Dedifferentiated amniotic fluid mesenchymal stem cell (primary cell): Measurements from ENCODE around the gene FUBP3.
"Not testable (repeated sequence)": the region's sequence is repeated elsewhere in the genome, so short reads cannot be mapped to it uniquely, and the experiment has no call there.

Experiments
- DNase-seq: peaks from one replicate; pipeline ENCODE4 v3.0.0-alpha.2; 2016; ENCODE audit errors: extremely low spot score

The FUBP3 gene

GRCh38 chr9:130556396-130557076 lies 22.8 kb upstream of the FUBP3 start:
- DNase-seq: no peak

DNA sequence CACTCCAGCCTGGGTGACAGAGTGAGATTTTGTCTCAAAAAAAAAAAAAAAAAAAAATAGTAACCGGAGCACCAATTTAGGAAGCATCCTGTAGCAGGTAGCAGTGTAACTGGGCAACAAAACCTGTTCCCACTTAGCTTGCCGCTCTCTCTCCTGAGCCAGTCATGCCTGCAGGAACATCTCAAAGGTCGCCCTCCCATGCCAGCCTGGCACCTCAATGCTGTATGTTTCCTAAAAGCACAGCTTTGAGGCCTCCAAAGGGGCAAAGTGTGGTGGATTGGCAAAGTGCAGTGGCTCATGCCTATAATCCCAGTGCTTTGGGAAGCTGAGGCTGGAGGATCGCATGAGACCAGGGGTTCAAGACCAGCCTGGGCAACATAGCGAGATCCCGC lies 22.3 kb upstream of the FUBP3 start:
- no peak for DNase-seq

- DNase-seq: no peak
Measured at GRCh38 chr9:130561056-130561455, 18.3 kb upstream of the FUBP3 start.

GRCh38 chr9:130562525-130562924 lies 16.9 kb upstream of the FUBP3 start:
- DNase-seq: not testable (repeated sequence)

DNA sequence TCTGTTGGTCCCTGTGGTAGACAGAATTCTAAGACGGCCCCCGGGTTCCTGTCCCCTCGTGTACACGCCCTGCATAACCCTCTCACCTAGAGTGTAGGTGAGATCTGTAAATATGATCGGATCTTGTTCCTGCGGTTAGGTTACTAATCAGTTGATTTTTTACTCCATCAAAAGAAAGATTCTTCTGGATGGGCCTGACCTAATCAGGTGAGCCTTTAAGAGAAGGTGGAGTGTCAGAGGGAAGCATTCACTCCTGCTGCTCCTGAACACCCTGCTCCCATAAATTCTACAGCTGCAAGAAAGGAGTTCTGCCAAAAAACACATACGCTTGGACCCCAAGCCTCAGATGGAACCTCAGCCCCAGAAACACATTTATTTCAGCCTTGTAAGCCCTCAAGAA lies 15.6 kb upstream of the FUBP3 start:
- no peak for DNase-seq

- no peak for DNase-seq
Measured at GRCh38 chr9:130565792-130566191, 13.6 kb upstream of the FUBP3 start.

DNA sequence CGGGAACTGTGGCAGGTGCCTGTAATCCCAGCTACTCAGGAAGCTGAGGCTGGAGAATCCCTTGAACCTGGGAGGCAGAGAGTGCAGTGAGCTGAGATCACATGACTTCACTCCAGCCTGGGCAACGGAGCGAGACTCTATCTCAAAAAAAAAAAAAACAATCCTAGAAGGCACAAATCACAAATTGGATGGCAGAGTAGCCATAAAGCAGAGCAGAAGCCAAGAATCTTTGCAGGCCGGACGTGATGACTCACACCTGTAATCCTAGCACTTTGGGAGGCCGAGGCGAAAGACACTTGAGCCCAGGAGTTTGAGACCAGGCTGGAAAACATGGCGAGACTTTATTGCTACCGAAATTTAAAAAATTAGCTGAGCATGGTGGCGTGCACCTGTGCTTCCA lies 9.2 kb upstream of the FUBP3 start:
- DNase-seq: no peak

GRCh38 chr9:130575514-130575913 lies 3.9 kb upstream of the FUBP3 start:
- DNase-seq: no peak

- no peak for DNase-seq
Measured at GRCh38 chr9:130576176-130576575, 3.2 kb upstream of the FUBP3 start.

DNA sequence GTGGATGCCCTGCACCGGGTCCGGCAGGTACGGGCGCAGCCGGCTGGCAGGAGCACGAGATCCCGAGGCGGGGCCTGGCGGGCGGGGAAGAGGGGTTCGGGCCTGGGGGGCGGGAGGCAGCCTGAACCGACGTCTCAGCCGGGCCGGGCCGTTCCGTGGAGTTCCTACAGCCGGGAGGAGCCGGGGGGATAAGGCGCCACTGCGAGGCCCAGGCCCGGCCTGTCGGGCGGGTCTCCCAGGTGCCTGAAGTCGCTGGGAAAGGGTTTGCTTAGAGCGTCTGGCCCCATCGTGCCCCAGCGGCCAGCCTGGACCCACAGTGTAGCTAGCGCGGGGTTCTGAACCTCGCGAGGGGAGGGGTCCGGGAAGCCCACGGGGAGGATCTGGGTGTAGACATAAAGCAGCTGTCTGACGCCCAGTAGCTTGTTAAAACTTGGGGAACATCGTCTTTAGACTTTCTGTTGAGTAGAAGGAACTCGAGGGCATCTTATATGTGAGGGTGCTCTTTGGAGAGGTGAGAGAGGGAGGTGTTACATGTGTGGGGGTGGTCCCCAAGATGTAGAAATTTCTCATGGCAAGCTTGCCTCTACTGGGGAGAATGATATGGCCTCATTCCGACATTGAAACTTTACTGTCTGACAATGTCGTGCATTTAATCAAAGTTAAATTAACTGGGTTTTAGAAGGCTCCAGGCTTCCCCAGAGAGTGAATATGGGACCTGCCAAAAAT lies 524 bp downstream of the FUBP3 start:
- DNase-seq: no peak

- DNase-seq: no peak
Measured at GRCh38 chr9:130581766-130582165, 2.4 kb downstream of the FUBP3 start.

DNA sequence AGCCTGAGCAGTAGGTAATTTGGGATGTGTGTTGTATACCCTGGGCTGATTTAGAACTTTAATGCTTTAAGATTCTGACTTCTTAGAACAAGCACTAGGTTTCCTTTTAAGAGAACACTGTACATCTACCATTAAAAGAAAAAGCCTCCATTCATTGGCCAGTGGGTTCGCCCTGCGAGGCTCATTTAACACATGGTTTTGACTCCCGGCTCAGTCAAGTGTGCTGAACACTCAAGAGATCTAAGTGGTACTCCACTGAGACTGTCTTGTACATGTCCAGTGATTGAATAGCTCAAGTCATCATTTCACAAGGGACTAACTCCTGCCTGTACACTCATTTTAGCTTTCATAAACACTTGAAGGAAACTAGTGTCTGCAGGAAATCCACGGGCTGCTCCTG lies 3.9 kb downstream of the FUBP3 start:
- no peak for DNase-seq

GRCh38 chr9:130587921-130588320 lies 8.5 kb downstream of the FUBP3 start:
- no peak for DNase-seq

DNA sequence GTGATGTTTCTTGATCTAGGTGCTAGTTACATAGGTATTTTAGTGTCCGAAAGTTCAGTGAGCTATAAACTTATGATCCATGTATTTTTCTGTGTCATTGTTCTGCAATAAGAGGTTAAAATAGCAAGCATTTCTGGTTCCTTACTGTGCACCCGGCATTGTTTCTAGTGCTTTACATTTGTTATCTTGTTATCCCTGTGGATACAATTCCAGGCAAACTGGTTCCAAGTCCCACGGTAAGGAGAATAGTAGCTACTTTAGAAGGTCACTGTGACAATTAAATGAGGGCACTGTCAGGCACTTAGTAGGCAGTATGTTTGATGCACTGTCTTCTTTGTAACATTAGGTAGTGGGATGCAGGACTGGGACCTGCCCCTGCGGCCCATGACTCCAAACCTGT lies 9.0 kb downstream of the FUBP3 start:
- no peak for DNase-seq

GRCh38 chr9:130589754-130590153 lies 10.4 kb downstream of the FUBP3 start:
- no peak for DNase-seq

GRCh38 chr9:130590305-130590704 lies 10.9 kb downstream of the FUBP3 start:
- DNase-seq: no peak

DNA sequence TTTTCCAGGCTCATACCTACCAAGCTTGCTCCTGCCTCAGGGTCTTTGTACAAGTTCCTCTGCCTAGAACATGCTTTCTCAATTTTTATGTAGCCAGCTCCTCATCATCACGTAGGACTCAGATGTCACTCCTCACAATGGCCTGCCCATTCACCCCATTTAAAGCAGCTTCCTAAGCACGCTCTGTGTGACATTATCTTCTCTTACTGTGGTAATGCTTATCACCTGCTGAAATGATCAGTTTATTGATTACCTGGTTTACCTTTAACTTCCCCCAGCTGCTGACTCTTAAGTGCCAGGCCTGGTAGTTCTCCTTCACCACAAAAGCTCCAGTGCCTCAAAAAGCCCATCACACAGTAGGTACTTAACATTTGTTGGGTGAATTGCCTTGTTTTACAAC lies 13.6 kb downstream of the FUBP3 start:
- no peak for DNase-seq

DNA sequence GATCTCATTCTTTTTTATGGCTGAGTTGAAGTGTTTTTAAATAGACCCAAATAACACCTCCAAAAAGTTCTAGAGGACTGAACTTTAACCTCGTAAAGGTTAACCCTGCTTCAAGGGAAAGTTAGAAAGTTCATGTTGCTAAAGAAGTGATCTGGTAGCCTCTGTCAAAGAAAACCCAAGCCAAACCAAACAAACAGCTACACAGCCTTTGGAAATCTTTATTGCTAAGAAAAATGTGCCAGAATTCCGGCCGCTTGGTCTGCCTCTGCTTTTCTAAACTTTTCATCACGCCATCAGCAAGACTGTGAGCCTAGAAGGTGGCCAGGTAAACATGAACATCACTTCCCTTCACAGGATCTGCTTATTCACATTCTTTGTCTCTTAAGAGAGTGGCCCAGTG lies 17.9 kb downstream of the FUBP3 start:
- DNase-seq: no peak

DNA sequence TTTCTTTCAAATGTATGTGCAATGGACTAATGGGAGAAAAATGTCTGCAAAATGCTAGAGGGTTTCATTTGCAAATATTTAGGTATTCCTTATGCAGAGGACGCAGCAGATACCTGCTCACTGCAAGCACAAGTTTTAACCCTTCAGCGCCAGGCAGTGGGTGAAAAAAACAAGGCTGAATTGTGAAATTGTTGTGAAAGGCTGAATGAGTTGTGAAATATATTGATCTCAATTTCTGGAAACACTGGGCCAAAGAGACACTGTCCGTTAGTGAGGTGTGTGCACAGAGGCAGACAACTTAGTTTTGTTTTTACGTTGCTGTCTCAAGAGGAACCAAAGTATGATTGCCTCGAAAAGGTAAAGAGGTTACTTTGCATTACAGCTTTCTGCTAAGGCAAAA lies 18.8 kb downstream of the FUBP3 start:
- no peak for DNase-seq

DNA sequence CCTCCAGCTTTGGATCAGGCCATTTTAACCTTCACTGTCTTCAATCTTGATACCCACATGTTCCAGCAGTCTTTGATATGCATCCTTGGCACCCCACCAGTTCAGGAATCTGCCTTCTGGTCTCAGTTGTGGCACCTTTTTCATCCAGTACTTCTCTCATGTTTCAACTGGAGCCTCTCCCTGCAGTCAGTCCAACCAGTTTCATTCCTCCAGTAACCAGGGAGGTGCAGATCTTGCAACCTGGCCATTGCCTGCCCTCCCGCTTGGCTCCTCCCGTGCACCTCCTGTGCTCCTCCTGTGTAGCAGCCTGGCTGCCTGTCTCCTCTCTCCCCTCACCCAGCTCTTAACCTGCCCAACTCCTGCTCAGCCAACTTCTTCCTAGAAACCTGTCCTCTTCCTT lies 20.2 kb downstream of the FUBP3 start:
- DNase-seq: no peak

DNA sequence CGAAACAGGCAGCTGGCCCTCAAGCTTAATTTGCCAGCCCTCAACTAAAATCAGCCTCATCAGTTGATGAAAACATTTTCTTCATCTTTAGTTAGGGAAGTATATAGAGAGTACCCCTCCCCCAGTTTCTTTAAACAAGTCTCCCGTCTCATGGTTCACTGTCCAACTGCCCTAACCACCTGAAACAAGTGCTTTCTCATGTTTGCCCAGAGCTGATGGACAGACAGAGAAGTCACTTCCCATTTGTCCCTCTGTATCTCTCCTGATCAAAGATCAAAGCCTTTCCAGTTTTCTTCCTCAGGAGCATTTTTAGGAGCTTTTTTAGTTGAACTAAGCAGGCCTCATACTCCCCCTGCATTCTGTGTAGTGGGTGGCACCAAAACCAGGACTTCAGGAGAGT lies 21.7 kb downstream of the FUBP3 start:
- no peak for DNase-seq

- DNase-seq: no peak
Measured at GRCh38 chr9:130604295-130604694, 24.9 kb downstream of the FUBP3 start.

DNA sequence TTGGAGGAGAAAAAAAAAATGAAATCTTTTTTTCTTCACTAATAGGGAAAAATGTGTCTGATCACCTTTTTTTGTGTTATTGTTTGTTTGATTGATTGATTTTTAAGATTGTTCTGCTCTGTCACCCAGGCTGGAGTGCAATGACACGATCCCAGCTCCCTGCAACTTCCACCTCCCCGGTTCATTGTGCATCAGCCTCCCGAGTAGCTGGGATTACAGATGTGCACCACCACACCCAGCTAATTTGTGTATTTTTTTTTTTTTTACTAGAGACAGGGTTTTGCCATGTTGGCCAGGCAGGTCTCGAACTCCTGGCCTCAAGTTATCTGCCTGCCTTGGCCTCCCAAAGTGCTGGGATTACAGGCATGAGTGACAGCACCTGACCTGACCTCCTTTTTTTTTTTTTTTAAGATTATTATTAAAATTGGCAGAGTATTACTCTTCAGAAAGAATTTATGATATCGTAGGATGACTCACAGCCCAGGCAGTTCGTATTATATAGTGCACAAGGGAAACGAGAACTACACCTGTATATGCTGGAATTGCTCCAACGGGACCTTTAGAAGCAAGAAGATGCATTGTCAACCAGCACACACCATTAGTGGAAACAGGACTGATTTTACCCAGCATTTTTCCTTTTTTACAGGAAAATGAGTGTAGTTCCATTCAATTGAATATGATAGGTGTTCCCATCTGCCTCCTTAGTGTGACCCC lies 27.7 kb downstream of the FUBP3 start:
- no peak for DNase-seq
